ENCODE results near the gene SLC2A4RG. TPM values are rescaled to one million over a fixed set of nuclear protein-coding genes. Genes with fewer than 3 reads are reported as not detected.

The SLC2A4RG gene
- total and polyA plus RNA-seq, 2 of the 13 experiments (the other 11 are each of a cell fraction or from before 2014, with no cell fraction given): 91.4 to 95.9 TPM

- TF ChIP-seq ZNF776 (CRISPR knock-in tag; IDR thresholded peaks at IDR 0.05): peak; percentile 47
- TF ChIP-seq ZNF576 (CRISPR knock-in tag; IDR thresholded peaks at IDR 0.05): 0 out of 2 replicates have a peak, but pooled peaks have one; percentile 21
- no peak for TF ChIP-seq ZNF777 (CRISPR knock-in tag; IDR thresholded peaks at IDR 0.05)
- no peak for TF ChIP-seq MXI1 (IDR thresholded peaks at IDR 0.05; ENCODE audit: borderline replicate concordance, low read depth, low read length)
- TF ChIP-seq TEAD3 (CRISPR knock-in tag; optimal IDR thresholded peaks at IDR 0.05; ENCODE audit: borderline replicate concordance): no peak
- peak; percentile 82; the same call in 1 of the 2 replicates for TF ChIP-seq HIVEP1 (CRISPR knock-in tag; IDR thresholded peaks at IDR 0.05)
- no peak for TF ChIP-seq SP1 (IDR thresholded peaks at IDR 0.05)
- TF ChIP-seq SP1 (CRISPR knock-in tag; IDR thresholded peaks at IDR 0.05): no peak
- no peak for TF ChIP-seq ZNF704 (CRISPR knock-in tag; IDR thresholded peaks at IDR 0.05; ENCODE audit: borderline replicate concordance)
- TF ChIP-seq ZNF280B (CRISPR knock-in tag; IDR thresholded peaks at IDR 0.05; ENCODE audit: borderline replicate concordance): peak; percentile 18; the same call in 1 of the 2 replicates
- 0 out of 2 replicates have a peak, but pooled peaks have one; percentile 64 for TF ChIP-seq ZNF674 (CRISPR knock-in tag; IDR thresholded peaks at IDR 0.05; ENCODE audit: low read depth)
- 0 out of 2 replicates have a peak, but pooled peaks have one; percentile 75 for TF ChIP-seq ZNF552 (CRISPR knock-in tag; IDR thresholded peaks at IDR 0.05; ENCODE audit: borderline replicate concordance)
- TF ChIP-seq SYNCRIP (IDR thresholded peaks at IDR 0.05; ENCODE audit: insufficient read depth, low read depth, low read length): no peak
- TF ChIP-seq ZNF205 (CRISPR knock-in tag; IDR thresholded peaks at IDR 0.05): no peak
- no peak; the same call in 1 of the 2 replicates for TF ChIP-seq PITX1 (CRISPR knock-in tag; IDR thresholded peaks at IDR 0.05)
- peak; percentile 58; the same call in 1 of the 2 replicates for TF ChIP-seq TBX2 (CRISPR knock-in tag; IDR thresholded peaks at IDR 0.05; ENCODE audit: borderline replicate concordance)
- TF ChIP-seq IRF2 (CRISPR knock-in tag; IDR thresholded peaks at IDR 0.05): no peak
- TF ChIP-seq FUBP1 (CRISPR knock-in tag; IDR thresholded peaks at IDR 0.05; ENCODE audit: borderline replicate concordance): peak; percentile 87; the same call in 1 of the 2 replicates
- no peak for TF ChIP-seq HHEX (CRISPR knock-in tag; IDR thresholded peaks at IDR 0.05)
- TF ChIP-seq ZFP36L1 (CRISPR knock-in tag; IDR thresholded peaks at IDR 0.05): no peak
- no peak; the same call in 1 of the 2 replicates for TF ChIP-seq ZNF160 (CRISPR knock-in tag; IDR thresholded peaks at IDR 0.05)
- no peak for TF ChIP-seq MEF2D (CRISPR knock-in tag; IDR thresholded peaks at IDR 0.05)
- TF ChIP-seq TSC22D2 (CRISPR knock-in tag; IDR thresholded peaks at IDR 0.05; ENCODE audit: borderline replicate concordance): no peak; the same call in 1 of the 2 replicates
- no peak for TF ChIP-seq SNAPC2 (CRISPR knock-in tag; IDR thresholded peaks at IDR 0.05)
Observed at GRCh38 chr20:63736893-63737694, 2.5 kb upstream of the SLC2A4RG start (continued).

Measured in HepG2 (cell line).